ENCODE results near the gene BHLHE40.
"Not testable (repeated sequence)": the region's sequence is repeated elsewhere in the genome, so short reads cannot be mapped to it uniquely, and the experiment has no call there.

The BHLHE40 gene

DNA sequence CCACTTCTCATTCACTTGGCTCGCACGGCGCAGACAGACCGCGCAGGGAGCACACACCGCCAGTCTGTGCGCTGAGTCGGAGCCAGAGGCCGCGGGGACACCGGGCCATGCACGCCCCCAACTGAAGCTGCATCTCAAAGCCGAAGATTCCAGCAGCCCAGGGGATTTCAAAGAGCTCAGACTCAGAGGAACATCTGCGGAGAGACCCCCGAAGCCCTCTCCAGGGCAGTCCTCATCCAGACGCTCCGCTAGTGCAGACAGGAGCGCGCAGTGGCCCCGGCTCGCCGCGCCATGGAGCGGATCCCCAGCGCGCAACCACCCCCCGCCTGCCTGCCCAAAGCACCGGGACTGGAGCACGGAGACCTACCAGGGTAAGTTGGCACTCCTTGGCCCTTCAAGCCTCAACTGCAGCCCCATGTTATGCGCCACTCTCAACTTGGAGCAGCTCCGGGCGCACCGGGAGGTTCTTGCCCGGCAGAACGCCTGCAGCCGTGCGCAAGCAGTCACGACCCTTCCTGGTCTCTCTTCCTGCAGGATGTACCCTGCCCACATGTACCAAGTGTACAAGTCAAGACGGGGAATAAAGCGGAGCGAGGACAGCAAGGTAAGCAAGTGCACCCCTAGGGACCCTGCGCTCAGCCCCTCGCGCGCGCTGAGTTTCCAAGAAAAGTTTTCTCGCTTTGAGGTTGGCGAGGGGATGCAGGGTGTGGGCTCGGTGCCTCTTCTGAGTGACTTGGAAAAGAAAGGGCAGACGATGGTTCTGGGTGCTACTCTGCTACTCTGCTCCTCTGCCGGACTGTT lies at the start of gene BHLHE40:
Gene BHLHE40, plus strand, starts transcription at position 10 of the 801 bp plus-strand sequence. Its CDS starts 282 bp downstream, at position 292.
- no peak for DNase-seq

DNA sequence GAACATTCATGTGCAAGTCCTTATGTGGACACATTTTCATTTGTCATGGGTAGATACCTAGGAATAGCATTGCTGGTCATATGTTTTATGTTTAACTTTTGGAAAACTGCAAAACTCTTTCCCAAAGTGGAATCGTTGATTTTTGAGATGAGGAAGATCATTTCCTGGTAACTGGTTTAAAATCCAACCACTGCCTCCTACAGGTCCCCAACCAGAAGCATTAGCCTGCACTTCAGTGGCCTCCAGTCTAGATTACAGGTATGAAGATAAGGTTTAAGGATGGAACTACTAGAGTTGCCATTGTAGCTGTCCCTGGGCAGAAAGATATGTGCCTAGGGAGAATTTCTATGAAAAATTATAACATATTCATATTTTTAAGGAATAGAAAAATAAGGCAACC lies 48.7 kb upstream of the BHLHE40 start:
- no peak for DNase-seq

DNA sequence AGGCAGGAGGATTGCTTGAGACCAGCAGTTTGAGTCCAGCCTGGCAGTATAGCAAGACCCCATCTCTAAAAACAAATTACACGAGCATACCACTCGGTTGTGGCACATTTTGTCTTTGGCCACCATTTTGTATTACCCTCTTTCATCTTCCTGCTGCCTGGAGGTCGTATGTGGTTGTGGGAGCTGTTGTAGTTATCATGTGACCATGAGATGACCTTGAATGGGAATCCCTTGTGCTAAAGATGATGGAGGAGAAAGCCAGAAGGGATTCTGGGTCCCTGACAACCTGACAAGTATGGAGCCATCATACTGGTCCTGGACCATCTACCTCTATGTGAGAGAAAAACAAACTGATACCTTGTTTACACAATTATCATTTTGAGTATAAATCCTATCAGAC lies 45.2 kb upstream of the BHLHE40 start:
- DNase-seq = no peak

DNA sequence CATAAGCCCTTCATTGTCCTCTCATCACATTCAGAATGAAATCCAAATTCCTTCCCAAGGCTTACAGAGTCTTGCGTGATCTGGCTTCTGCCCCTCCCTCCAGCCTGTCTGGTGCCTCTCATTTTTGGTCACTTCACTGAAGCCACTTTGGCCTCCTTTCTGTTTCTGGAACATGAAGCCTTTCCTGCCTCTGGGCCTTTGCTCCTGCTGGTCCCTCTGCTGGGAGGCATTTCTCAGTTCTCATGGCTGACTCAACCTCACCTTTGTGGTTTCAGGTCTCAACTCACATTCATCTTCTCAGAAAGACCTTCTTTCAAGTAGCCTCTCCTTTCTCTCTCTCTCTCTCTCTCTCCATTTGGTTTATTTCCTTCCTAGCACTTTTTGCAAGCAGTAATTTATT lies 43.9 kb upstream of the BHLHE40 start:
- no peak for DNase-seq

DNA sequence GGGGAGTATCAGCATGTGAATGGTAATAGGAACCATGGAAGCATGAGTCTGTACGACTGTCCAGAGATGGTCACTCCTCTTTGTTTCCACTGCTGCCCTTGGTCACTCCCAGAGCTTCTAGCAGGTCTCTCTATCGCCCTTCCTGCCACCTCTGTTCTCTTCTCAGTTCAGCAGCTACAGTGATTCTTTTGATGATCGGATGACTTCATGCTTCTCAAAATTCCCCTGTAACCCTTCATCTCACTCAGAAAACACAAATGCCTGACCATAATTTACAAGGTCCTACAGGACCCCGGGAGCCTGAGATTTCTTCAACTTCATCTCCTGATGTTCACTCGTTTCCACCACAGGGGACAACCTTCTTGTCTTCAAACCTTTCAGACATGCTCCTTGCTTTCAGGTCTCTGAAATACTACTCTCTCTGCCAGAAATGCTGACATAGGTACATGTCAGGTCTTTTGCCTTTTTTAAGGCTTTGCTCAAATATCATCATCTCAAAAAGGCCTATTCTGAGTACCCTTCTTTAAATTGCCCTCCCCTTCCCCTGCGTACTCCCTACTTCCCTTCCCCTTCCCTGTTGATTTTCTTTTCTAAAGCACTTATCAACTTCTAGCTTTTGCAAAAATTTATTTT lies 42.1 kb upstream of the BHLHE40 start:
- DNase-seq = no peak

DNA sequence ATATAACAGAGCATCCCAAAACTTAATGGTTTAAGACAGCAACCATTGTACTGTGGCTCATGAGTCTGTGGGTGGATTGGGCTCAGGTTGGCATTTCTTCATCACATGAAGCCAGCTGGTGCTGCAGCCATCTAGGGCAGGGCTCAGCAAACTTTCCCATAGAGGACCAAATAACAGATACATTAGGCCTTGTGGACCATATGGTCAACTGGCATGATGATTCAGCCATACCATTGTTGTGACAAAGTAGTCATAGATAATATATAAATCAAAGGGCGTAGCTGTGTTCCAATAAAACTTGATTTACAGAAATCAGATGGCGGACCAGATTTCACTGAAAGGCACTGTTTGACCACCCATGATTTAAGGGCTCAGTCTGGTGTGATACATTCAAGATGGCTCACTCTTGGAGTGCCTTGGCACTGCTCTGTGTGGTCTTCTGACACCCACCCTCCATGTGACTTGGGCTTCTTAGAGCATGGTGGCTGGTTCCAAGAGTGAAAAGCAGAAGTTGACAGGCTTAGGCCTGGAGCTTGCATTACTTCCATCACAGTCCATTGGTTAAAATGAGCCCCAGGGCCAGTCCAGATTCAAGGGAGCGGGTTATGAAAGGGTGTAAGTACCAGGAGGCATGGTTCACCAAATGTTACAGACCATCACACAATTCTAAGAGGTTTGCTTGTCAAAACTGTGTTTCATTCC lies 40.8 kb upstream of the BHLHE40 start:
- no peak for DNase-seq

DNA sequence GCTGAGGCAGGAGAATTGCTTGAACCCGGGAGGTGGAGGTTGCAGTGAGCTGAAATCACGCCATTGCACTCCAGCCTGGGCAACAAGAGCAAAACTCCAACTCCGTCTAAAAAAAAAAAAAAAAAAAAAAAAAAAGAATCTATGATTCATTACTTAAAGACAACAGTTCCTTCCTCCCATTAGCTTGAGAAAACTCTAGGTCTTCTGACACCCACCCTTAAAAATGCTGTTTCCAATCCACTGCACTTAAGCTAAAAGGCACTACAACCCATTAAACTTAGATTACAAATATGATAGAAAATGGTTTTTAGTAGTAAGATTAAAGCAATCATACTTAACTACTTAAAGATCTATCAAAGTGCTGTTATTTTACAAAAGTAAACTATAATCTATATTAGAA lies 40.0 kb upstream of the BHLHE40 start:
- no peak for DNase-seq

DNA sequence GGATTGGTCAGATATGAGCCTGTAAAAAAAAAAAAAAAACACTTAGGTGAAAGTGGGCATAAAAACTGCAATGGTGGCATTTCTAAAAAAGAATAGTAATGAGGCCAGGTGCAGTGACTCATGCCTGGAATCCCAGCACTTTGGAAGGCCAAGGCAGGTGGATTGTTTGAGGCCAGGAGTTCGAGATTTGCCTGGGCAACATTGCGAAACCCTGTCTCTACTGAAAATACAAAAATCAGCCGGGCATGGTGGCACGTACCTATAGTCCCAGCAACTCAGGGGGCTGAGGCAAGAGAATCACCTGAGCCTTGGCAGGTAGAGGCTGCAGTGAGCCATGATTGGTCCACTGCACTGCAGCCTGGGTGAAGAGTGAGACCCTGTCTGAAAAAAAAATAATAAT lies 38.3 kb upstream of the BHLHE40 start:
- no peak for DNase-seq

DNA sequence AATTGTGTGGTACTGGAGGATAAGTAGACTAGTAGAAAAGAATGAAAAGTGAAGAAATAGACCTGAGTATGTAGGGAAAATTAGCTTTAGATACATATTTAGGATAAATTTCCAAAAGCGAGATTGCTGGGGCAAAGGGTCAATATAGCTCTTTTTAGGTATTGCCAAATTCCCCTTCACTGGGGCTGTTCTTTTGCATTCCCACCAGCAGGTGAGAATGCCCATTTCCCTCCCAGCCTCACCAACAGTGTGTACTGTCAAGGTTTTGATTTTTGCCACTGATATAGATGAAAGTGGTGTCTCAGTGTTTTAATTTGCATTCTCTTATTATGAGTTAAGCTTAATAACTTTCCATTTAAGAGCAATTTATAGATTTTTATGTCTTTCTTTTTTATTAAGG lies 35.7 kb upstream of the BHLHE40 start:
- DNase-seq = no peak

DNA sequence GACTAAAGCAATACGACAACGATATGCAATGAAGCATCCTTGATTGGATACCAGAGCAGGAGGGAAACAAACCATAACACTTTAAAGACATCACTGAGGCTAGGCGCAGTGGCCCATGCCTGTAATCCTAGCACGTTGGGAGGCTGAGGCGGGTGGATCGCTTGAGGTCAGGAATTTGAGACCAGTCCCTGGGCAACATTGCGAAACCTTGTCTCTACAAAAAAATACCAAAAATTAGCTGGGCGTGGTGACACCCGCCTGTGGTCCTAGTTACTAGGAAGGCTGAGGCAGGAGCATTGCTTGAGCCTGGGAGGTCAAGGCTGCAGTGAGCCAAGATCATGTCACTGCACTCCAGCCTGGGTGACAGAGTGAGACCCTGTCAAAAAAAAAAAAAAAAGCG lies 33.9 kb upstream of the BHLHE40 start:
- no peak for DNase-seq

DNA sequence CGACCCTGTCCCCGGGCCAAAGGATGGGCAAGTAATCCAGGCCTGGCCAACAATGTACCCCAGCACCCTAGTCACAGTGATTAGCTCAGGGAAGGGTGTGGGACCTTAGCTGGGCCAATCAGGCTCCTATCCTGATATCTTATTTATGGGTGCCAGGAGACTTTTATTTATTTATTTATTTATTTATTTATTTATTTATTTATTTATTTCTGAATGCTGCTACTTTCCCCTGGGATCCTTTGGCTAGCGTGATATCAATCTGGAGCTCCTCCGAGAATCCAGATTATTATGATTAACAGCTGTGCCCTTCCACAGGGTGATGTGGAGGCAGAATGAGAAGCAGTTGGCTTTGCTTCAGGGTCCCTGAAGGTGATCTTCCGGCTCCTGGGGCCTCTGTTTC lies 32.2 kb upstream of the BHLHE40 start:
- no peak for DNase-seq

DNA sequence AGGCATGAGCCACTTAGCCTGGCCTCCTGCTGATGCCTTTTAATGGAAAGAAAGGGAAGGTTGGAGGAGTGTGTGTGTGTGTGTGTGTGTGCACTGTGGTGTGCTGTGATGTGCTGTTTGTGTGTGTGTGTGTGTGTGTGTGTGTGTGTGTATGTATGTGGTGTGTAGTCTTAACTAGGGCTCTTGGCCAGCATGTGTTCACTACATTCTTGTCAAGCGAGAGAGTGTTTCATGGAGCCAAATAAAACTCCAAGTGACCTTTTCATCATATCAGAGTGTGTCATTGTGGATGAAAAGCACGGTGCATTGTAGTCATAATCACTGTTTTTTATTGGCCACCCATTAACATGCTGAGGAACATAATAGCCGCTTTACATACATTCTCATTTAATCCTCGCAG lies 30.8 kb upstream of the BHLHE40 start:
- no peak for DNase-seq

DNA sequence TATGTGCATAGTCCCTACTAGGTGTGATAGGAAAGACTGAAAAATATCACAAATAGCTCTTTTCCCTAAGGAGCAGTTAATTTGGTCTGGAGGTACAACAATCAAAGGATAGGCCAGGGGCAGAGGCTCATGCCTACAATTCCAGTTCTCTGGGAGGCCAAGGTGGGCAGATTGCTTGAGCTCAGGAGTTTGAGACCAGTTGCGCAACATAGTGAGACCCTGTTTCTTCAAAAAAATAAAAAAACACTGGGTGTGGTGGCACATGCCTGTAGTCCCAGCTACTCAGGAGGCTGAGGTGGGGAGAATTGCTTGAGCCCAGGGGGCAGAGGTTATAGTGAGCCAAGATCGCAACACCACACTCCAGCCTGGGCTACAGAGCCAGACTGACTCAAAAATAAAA lies 30.2 kb upstream of the BHLHE40 start:
- no peak for DNase-seq

DNA sequence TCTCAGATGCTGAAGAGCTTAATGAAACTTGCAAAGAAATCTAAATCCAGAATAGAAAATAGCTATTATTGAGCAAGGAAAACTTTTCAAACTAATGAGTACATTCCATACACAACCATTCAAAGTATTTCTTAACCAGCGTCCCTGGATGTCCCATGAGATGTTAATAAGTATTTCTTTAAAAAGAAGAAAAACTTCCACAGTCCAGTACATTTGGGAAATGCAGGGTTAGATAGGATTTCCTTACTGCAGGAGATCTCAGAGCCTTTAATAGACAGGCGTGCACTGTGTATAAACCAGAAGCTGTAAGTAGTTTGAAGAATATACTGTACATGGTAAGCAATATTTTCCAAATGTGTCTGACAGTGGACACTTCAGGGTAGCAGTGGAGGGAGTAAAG lies 29.6 kb upstream of the BHLHE40 start:
- no peak for DNase-seq

DNA sequence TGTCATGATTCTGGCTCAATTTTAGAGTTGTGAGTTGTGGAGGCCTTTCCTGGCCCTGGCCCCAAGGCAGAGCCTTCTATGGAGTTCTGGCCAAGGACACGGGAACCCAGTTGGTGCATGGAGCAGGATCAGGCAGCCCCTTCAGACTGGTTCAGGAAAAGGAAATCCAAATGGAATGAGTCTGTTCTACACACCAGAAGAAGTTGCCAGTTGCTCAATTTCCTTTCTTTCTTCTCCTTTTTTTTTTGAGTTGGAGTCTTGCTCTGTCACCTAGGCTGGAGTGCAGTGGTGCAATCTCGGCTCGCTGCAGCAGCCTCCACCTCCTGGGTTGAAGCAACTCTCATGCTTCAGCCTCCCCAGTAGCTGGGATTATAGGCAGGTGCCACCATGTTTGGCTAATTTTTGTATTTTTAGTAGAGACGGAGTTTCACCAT lies 28.9 kb upstream of the BHLHE40 start:
- no peak for DNase-seq

DNA sequence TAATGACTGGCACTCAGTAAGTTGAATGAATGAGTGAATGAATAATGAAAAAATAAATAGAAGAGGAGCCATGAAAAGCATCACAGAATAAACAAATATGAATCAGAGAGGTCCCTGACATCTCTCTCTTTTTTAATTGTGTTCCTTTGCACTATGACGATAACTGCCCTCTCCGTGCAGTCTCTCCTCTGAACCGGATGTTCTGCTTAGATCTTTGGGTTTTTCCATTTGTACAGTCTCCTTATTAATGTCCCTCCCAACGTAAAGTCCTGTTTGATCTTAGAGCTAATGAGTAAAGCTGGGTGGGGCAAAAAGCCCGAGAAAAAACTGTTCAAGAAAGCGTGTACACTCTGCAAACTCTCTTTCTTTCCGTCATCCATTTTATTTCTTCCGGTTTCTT lies 28.3 kb upstream of the BHLHE40 start:
- no peak for DNase-seq

DNA sequence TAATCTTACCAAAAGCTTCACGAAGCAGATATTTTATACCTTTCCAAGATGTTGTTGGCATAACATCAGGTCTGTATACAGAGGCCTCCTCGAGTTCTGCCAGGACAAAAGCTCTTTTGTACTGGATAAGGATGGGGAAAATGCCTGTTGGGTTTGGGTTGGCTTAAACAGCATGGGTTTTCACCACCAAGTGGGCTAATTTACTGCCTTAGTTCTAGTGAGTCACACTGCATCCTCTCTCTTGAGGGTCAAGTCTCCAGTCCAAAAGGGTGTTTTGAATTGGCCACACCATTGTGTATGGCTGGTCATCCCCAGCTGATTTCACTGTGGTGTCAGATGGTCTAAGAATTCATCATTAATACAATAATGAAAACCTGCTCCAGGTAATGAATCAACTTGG lies 26.1 kb upstream of the BHLHE40 start:
- no peak for DNase-seq

DNA sequence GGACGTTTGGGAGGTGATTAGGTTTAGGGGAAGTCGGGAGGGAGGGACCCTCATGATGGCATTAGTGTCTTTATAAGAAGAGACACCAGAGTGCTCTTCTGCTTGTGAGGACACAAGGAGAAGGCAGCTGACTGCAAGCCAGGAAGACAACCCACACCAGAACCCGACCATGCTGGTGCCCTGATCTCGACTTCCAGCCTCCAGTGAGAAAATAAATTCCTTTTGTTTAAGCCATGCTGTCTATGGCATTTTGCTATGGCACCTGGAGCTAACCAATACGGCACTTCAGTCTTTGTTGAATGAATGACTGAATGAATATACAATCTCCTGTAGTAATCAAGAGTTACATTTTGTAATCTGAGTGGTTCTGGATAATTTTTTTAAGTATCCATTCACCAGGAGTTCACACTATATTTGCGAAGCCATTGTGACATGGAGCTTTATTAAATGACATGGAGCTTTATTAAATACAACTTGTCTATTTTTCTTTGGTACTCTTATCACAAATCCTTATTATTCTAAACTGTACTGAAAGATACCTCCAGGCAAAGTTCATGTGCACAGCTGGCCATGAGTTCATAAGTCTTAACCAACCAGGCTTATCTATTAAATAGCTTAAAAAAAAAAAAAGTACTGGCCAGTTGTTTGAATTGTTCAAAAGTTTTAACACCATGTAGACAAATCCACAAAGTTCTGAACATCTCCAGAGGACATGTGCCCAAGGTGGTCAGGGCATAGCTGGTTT lies 24.8 kb upstream of the BHLHE40 start:
- no peak for DNase-seq

DNA sequence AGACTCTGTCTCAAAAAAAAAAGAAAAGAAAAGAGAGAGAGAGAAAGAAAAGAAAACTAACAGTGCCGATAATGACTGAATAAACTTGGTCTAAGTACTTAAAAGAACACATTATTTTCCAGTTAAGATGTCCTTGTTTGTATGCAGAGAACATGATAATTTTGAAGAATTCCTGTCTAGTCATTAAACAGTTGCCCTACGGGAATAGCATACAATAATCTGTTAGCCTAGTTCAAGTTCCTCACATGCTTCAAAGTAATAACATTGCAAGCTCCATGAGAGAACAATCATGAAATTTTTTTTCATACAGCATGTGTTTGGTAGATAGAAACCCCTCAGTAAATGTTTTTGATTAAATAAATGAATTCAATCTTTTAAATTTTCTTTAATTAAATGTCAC lies 23.1 kb upstream of the BHLHE40 start:
- DNase-seq = no peak

DNA sequence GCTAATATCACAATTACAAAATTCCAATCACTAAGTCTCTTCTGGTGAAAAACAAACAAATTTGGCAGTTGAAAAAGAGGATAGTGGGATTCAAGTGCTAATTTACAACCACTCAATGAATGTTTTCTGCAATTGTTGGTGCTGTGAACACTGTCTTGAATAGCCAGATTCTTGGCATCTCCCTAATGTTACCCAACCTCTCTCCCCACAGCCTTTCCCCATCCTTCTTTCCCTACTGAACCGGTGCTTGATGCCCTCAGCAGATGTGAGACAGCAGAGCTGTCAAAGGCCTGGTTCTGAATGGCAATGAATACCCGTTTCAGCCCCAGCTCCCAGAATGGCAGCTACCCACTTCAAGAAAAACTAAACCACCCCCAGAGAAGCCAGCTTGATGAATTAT lies 22.5 kb upstream of the BHLHE40 start:
- no peak for DNase-seq

DNA sequence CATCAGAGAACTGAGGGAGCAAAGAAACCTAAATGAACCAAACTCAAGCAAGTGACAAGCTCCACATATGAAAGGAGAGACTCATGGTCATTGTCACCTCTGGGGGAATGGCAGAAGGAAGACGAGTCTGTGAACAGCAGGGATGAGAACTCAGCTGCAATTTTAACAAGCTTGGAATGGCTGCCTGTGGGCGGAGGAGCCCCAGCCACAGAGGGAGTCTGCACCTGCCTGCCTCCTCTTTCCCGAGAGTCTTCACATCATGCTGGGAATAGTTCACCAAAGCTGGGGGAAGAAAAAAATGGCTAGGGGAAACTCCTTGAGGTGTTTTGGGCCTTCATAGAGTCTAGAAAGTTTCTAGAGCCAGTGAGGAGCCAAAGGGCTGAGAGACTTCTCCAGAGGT lies 21.3 kb upstream of the BHLHE40 start:
- DNase-seq = no peak

DNA sequence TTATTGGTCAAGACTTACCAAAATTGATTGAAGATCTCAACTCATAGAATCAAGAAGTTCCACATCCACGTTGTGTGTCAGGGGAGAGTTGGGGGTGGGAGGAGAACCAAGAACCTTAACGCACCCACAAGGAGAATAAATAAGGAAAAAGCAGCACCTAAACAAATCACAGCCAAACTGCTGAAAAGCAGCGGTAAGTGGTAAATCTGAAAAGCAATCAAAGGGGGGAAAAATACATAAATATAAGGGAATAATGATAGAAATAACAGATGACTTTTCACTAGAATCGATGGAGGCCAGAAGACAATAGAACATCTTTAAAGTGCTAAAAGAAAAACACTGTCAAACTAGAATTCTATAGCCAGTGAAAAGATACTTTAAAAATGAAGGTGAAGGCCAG lies 20.1 kb upstream of the BHLHE40 start:
- DNase-seq = no peak

DNA sequence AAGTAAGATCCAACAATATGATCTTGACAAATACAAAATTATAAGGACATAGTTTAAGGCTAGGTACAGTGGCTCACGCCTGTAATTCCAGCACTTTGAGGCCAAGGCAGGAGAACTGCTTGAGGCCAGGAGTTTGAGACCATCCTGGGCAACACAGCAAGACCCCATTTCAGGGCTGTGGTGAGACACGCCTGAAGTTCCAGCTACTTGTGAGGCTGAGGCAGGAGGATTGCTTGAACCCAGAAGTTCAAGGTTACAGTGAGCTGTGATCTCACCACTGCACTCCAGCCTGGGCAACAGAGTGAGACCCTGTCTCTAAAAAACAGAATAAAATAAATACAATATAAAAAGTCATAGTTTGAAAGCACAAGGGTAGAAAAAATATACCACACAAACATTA lies 17.4 kb upstream of the BHLHE40 start:
- DNase-seq = not testable (repeated sequence)
